MM.1S (cell line): ENCODE measurements around the gene RCCD1.

Experiments
- EZH2 ChIP-seq: fragments of 300-600 bp; sonication (generic); optimal IDR thresholded peaks from 2 replicates; pipeline ENCODE3; 2017; ENCODE audit warnings: low read depth, mild to moderate bottlenecking, antibody characterized with exemption, low read length, mixed read lengths
- EZH2phosphoT487 ChIP-seq: fragments of 300-600 bp; sonication (generic); IDR thresholded peaks from 2 replicates; pipeline ENCODE4 v1.6.1; 2018; ENCODE audit warnings: antibody characterized with exemption, low read length
- TF ChIP-seq, protein P1 (sequence below): fragments of 300-600 bp; sonication (generic); IDR thresholded peaks from 2 replicates; pipeline ENCODE4 v1.5.1; 2016; ENCODE audit warnings: antibody characterized with exemption, low read length, mixed read lengths

DNA sequence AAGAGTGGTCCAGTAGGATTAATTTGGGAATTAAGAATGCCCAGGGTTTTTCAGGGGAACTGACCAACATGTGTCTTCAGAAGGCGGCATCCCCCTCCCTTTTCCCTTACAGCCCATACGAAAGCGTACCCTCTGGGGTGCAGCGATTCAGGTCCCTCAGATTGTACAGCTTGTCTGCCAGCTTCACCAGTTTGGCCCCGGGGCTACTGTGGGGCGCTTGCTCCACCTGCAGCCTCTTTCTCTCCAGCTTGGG lies 23.2 kb upstream of the RCCD1 start:
- TF ChIP-seq, protein P1, sequence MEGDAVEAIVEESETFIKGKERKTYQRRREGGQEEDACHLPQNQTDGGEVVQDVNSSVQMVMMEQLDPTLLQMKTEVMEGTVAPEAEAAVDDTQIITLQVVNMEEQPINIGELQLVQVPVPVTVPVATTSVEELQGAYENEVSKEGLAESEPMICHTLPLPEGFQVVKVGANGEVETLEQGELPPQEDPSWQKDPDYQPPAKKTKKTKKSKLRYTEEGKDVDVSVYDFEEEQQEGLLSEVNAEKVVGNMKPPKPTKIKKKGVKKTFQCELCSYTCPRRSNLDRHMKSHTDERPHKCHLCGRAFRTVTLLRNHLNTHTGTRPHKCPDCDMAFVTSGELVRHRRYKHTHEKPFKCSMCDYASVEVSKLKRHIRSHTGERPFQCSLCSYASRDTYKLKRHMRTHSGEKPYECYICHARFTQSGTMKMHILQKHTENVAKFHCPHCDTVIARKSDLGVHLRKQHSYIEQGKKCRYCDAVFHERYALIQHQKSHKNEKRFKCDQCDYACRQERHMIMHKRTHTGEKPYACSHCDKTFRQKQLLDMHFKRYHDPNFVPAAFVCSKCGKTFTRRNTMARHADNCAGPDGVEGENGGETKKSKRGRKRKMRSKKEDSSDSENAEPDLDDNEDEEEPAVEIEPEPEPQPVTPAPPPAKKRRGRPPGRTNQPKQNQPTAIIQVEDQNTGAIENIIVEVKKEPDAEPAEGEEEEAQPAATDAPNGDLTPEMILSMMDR = no peak
- TF ChIP-seq EZH2 = no peak
- TF ChIP-seq EZH2phosphoT487 = no peak
